Kasumi-1 (cell line): ENCODE data around the gene GPR89A.
"Not testable (repeated sequence)": the region's sequence is repeated elsewhere in the genome, so short reads cannot be mapped to it uniquely, and the experiment has no call there.

Source experiments
- DNase-seq, 2 experiments: peaks; one replicate each; lab custom pipeline; 2025; lab: John Stamatoyannopoulos, UW

Gene GPR89A

DNA sequence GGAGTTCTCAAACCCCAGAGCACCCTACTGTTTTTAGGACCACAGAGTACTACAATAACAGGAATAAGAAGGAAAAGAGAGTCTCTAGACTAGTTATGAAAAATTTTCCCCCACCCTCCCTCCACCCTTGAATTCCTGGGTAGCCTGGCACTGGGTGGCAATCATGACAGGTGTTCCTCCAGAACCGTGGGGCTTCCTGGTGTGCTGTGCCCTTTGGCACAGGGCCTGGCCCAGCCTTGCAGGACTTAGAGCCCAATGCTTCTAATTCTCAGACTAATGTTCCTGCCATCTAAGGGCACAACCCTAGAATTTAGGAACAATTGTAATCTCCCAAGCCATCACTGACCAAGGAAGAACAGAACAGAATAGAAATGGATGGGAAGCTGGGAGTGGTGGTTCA is 110.0 kb downstream of the GPR89A start:
- no peak for DNase-seq

DNA sequence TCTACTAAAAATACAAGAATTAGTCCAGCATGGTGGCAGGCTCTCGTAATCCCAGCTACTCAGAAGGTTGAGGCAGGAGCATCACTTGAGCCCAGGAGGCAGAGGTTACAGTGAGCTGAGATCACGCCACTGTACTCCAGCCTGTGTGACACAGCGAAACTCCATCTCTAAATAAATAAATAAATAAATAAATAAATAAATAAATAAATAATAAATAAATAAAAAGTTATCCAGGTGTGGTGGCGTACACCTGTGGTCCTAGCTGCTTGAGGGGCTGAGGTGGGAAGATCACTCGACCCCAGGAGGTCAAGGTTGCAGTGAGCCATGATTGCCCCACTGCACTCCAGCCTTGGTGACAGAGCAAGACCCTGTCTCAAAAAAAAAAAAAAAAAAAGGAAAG is 110.7 kb downstream of the GPR89A start:
- DNase-seq, result not testable (repeated sequence)

DNA sequence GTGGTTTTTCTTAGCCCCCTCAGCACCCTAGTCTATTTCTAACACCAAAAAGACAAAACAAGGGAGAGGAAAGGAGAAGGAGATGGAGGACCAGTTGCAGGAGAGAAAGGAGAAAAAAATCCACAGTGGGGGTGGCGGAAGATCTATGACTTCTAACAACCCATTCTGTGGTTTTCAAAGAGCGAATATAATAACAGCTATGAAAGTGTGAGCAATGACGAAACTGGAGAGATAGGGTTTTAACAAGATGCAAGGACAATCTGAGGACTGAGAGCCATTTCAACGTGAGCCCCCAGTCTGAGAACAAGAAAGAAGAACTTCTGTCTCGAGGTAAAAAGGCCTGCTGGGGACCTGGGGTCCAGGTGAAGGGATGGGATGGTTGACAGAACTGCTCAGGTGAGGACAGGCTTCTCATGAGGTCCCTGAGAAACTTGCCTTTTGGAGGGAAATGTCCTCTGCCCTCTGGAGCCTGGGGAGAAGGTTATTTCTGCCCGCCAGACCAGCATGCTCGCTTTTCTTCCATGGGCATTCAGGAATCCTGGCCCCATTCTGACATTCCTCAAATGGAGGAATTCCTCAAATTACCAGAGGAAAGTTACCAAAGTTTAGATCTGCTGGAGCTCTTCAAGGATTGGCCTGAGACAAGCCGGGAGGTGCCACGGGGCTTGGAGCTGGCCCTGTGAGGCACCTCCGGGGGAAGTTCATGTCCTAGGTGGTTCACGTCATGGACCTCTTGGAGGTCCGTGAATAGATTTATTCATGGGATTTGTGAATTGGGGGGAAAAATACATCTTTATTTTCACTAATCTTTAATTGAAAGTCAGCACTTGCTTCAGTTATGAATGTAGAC is 111.7 kb downstream of the GPR89A start, which contains the start of gene CD160:
Gene CD160, plus strand, starts transcription at position 270 of the 850 bp plus-strand sequence. CDS start 8,829 bp downstream, outside the sequence.
- DNase-seq, result no peak
